NCI-H128 (cell line): Measurements from ENCODE around the gene SPATA19.

Experiments
- DNase-seq: peaks from one replicate; lab custom pipeline; 2025; ENCODE audit not compliant: unreplicated experiment; lab: John Stamatoyannopoulos, UW

Gene SPATA19

DNA sequence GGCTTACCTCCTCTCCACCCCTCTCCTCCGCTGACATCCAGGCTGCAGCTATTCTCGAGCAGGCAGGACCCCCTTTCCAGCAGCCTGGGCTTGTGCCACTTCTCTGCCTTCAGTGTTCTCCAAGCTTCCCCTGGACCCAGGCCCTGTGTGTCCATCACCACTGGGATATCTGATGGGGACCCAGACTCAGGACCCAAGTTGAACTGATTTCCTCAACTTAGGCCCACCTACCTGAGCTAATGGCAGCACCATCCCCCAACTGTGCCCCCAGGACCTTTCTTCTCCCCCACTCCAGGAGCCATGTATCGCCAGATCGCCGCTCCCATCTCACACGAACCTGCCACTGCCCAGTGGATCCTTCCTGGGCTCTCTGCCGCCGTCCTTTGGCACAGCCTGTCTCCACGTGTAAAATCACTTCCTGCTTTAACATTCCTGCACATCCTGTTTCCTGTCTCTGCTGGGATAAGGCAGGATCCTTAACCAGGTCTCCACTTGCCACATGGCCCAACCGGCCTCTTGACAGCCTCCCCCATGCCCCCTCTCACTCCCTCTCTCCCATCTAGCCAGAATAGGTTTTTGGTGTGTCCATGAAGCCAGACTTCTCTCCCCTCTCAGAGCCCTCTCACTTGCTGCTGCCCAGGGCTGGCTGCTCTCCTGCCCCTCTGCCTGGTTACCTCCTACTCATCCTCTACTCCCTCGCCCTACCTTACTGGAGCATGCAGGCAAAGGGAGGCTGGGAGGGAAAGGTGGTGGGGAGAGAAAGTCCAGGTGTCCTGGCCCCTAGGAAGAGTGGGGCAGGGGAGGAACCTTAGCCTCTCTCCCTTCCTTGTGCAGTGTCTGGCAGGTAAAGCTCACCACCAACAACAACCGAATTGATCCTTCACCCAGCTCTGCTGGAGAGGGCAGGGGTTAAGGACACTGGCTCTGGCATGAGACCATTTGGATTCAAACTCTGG, 9.4 kb downstream of the SPATA19 start:
- DNase-seq: no peak

DNA sequence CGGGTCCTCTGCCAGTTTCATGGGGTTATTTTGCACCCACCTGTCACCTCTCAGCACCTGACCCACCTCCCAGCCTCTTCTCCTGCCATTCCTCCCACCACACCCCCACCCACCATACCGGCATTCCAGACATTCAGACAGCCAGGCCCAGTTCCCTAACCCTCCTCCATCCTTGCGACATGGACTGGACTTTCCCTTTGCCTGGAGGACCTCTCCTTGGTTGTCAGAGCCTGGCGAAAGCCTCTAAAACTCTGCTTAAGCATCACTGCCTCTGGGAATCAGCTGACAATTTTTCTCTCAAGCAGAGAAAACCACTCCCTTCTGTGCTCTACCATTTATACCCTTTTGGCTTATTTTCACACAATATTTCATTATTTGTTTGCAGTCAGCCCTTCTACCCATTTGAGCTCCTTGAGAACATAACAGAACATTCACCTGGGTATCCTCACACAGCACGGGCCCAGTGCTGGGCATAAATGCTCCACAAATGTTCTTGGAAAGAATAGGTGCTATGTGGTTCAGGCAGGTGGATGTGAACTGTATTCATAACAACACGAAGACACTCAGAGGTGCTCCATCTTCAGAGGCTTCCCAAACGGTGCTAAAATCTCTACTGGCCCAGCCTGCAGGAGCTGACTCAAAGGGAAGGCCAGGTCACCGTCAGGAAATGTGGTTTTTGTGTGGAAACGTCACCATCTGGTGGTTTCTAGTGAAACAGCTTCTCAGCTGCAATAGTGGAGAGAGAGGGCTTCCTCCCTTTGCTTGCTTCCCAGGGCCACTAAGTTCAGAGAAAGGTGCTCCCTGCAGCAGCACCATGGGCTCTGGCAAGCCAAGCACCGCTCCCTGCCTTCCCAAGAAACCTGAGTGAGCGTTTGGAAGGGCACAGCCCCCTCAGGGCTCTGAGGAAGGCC, 10.4 kb downstream of the SPATA19 start:
- no peak for DNase-seq

DNA sequence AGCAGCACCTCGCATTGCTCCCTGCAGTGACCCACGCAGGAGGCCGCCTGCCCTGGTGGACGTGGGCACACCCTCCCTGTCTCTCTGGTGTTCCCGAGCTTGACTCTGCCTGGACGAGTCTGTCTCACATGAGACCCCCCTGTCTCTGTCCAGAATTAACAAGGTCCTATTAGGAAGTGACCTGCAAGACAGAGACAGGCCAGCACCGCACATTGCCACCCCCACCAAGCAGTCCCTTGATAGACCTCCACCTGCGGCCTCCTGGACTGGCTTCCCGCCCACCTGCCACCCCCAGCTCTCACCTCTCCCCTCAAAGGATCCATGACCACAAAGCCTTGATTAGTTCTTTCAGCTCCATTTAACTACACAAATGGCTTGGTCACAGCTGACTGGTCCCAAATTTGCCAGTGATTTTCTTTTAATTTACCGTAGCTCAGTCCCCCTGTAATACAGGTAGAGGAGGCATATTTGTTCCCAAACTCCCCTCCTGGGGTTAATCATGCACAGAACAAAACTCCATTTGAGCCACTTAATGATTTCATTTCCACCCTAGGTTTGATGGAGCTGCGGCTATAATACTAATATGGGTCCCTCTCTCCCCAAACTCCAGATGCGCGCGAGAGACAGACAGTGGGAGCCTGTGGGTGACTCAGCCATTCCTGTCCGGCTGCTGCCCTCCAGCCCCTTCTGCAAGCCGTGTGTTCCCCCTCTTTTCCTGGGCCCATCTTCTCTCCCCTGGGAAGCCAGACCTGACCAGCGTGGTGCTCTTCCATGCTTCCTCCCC, 11.2 kb downstream of the SPATA19 start:
- DNase-seq: no peak

DNA sequence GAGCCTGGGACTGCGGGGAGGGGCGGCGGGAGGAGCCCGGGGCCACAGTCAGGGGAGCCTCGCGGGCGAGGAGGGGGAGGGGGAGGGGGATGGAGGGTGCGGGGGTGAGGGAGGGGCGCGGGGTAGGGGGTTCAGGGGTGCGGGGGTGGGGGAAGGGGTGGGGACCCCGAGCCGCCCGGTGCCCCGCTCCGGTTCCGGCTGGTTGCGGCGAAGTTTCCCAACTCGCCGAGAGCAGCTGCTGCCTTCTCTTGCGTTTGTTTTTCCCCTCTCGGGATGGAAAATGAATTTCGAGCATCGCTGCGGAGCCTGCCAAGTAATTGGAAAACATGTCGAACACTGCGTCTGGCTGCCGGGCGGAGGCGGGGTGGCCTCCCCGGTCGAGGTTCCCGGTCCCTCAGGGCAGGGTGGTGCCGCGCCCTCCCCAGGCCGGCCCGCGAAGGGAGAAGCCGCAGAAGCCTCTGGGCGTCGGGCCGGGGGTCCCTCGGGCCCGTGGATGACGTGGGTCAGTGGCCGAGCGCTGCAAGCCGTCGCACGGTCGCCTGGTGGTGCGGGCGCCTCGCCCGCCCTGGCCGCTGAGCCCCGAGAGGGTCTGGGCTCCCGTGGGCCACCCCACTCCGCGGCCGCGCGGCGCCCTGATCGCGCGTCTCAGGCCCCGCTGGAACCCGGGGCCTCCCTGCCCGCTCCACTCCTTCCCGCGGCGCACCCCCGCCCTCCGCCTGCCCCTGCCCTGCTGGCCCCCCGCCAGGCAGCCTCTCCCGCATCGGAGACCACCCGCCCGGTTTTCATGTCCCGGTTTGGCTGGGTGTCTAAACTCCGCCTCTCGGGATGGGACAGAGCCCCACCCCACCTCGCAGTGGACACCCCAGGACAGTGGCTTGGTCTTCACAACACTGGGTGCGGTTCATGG, 12.1 kb downstream of the SPATA19 start:
- DNase-seq: no peak

DNA sequence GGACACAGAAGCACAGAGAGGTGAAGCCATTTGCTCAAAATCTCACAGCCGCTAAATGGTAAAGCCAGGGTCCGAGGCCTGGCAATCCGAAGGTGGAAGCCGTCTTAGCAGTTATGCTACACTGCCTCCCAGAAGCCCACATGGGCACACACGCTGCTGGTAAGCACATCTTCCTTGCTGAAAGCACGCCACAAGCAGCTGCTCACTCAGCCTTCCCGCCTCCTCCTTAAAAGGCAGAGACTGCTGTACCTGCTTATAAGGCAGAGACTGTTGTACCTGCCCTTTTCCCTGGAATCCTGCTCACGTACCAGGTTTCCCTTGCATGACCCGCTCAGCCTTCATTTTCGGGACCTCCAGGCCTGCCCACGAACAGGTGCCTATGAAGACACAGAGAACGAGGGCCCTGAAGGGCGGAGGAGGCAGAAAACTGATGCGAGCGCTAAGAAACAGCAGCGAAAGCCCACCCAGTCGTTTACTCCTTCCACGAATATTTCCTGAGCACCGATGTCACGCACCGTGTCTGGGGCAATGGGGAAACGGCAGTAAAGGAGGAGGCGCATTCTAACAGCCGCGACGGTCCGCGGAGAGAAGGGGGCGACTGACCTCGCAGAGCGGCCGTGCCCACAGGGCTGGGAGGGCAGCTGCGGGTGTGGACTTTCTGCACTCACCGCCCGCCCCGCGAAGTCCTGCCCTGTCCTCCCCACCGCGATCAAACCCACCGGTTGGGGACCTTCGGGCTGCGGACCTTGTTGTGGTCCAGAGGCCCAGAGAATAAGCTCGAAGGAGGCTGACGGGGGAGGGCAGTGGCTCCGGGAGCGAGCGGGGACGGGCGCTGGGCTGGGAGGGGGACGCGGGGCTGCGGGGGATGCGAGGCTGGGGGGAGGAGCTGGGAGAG, 13.0 kb downstream of the SPATA19 start:
- DNase-seq: no peak

DNA sequence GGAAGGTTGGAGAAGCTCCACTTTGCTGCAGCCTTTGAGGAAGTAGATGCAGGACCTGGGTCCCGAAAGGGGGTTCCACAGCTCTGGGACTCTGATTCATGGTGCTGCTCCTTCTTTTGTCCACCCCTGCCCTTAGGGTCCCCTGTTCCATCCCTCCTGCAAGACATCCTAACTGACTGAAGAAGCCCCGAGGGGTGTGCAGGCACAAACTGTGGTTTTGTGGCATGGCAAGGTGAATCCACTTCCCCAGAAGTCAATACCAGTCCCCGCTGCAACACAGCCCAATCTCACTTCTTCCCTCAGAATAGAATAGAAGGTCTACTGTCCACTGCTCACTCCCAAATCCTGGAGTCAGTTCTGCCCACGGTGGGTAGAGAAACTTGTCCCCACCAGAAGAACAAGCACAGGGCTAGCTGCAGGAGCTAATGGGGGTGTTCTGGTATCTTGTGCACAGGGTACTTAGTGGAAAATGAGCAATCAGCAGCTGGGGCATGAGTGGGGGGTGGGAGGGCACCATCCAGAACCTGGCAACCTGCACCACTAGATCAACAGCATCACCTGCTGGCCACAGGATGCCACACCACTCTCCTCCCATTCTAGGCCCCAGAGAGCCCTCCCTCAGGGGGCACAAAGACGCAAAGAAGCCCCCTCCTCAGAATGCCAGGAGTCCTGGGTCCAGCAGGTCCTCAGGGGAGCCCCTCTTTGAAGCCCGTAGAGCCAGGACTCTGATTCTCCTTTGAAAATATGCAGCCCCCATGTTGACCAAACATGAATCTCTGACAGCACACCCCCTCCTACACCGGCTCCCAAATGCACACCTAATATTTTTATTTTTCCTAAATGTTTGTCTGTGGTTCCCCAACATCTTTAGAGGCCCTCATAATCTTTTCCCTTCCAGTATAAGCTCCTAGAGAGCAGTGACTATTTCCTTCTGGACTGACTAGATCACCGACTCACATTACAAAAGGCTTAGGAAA, 14.1 kb downstream of the SPATA19 start:
- DNase-seq: no peak

DNA sequence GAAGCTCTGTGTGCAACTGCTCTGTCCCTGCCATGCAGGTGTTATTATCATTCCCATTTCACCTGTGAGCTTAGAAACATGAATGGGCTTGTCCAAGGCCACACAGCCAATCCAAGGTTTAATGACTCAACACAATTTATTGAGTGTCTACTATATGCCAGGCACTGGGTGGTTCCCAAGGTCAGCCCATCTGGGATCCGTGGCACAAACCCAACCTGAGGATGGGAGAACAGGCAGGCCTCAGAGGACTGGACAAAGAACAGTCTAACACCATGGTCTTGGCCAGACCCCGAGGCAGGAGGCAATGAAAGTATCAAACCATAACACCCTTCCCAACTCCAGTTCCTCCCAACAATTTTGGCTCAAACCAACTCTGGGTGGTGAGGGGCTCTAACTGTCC, 15.7 kb downstream of the SPATA19 start:
- DNase-seq: no peak

DNA sequence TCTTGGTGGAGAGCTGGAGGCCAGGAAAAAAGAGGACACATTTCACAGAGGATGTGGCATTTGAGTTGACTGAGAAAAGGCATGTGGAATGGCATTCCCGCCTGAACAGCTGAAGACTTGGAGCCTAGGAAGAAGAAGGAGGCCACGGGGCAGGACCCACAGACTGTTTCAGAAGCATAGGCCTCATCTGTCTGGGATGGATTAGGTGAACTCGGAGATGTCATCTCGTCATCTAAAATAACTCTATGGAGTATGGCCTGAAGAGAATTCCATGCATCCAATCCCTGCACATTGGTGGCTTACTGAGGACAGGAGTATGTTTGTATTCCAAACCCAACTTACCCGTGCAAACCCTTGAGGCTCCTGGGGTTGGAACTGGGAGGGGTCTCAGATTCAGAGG, 16.4 kb downstream of the SPATA19 start:
- DNase-seq: no peak

DNA sequence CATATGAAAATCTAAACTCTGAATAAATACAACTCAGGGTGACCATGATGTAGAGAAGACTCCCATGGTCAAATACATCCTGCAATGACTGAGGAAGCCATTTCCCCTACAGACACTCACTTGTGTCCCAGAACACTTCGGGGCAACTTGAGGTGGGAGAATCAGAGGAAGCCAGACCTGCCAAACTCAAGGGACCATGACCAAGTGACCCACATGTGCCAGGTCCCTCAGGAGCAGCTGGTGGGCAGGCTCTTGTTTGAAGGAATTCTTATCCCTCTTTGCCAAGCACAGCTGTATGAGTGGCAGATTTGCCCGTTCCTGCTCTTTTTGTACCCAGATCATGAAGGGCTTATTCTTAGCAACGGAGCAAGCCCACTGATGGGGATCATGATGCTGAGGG, 17.8 kb downstream of the SPATA19 start:
- no peak for DNase-seq

DNA sequence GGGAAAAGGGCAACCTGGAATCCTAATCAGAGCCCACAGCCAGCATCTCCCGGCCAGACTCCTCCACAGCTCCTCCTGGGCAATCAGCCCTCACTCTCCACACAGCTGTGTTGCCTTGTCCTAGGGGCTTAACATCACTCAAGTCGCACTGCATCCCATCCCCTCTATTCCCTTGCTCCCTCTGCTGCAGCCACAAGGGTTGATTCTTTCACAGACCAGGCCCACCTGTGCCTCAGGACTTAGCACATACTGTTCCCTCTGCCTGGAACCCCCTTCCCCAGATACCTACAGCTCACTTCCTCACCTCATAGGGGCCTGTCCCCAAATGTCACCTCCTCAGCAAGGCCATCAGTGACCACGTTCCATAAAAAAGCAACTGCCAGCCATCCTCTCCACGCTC, 18.4 kb downstream of the SPATA19 start:
- no peak for DNase-seq

DNA sequence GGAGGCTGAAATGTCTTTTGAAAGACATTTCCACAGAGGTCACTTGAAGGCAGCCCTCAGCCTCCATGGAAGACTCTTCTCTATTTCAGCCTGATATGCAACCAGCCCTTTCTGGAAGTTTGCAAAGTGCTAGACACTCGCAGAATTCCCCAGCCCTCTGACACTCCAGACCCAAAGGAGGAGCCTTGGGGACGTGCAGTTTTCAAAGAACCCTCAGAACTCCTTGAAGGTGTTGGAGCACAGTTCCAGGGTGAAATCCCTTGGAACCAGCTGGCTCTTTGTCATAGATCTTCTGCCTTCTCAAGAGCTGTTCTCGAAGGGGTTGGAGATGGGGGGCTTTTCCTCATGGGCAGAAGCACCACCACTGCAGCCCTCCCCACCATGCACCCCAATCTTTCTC, 19.6 kb downstream of the SPATA19 start:
- DNase-seq: no peak

DNA sequence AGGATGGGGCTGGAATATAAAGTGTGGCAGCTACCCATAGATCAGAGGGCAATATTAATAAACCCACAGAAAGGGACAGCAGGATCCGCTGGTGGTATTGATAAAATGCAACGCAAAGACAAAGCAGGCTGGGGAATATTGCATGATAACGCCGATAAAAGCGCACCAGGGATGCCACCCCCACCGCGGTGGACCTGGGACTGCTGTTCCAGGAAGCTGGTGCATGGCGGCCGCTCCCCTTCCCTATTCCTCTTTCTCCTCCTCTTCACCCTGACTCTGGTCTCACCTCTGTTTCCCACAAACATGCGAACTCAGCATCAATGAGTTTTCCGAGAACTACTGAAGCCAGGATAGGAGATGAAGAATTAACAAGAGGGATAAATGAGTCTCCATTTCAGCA, 20.2 kb downstream of the SPATA19 start:
- no peak for DNase-seq

DNA sequence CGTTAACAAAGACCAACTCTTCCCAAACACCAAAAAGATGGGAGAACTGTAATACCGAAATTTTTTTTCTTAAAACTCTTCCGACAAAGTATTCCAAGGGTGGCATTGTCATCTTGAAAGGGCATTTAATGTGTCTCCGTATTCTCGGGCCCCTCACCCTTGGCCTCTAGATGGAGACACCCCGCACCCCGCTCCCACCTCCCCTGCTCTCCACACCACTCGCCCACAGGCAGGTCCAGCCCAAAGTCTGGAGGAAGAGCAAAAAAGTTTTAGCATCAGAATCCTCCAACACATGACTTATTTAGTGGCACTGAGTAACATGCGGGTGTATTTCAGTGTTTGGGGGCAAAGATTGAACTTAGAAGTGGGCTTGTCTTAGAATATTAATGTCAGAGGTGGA, 20.7 kb downstream of the SPATA19 start:
- no peak for DNase-seq

DNA sequence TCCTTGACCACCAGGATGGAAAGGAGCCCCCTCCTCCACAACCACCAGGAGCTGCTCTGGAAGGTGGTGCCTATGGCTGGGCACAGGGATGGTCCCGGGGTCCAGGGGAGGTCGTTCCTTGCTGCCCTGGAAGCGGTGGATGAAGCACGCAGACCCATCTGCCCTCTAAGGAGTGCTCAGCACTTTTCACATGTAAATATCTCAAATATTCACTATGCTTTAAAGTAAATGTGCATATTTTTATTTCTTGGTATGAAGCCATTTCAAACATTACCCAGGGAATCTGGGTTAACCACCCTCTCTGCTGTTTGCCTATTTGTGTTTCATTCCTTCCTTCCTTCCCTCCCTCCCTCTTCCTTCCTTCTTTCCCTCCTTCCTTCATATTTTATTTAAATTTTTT, 21.7 kb downstream of the SPATA19 start:
- DNase-seq: no peak

DNA sequence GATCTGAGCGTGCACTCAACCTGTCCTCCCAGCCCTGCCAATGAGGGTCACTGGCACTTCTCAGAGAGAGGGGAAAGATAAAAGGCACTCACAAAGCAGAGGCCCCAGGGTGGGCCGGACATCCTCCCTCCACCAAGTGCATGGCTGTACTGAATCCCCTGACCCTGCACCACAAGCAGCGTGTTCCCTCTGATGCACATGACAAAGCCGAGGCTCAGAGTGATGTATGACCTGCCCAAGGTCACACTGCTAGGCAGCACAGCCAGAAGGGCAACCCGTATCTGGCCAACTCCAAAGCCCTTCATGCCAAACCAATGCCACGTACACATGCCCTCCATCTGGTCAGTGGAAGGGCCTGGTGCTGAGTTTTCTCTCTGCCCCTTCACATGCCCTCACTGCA, 22.1 kb downstream of the SPATA19 start:
- no peak for DNase-seq

DNA sequence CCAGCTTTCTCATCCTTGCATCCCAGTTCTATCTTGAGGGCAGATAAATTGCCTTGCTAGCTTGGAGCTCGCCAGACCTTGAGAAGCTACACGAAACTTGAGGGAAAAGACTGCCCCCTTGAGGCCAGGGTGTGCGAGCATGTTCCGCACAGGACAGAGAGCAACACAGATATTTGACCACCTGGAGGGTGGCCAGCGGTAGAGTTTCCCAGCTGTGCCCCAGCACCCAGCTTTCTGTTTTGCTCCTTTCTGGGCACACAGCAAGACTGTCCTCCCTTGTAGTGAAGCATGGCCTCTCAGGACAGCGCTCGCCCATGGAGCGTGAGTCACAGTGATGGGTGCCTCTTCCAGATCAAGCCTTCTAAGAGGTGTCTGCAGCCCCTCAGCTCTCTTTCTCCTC, 23.5 kb downstream of the SPATA19 start:
- no peak for DNase-seq

DNA sequence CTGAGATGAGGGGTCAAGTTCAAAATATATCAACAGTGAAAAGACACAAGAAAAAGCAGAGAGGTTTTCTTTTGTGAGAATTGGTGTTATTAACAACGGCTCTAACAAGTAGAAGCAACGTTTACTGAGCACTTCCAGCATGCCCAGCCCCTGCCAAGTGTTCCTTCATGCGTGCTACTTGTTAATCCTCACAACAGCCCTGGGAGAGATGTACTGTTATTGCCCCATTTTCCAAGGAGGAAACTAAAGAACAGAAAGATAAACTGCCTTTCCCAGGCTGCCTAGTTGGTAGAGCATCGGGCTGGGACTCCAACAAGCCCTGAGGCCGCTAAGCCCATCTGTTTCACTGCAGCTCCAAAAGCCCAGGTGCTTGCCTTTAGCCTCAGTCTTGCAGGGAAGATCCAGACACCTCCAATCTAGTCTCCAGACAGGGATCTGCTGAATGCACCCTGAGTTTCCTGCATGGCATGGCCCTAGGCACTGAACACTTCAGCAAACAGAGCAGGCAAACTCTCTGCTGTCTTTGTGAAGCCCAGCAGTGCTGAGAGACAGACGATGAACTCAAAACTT, 25.5 kb downstream of the SPATA19 start:
- no peak for DNase-seq

DNA sequence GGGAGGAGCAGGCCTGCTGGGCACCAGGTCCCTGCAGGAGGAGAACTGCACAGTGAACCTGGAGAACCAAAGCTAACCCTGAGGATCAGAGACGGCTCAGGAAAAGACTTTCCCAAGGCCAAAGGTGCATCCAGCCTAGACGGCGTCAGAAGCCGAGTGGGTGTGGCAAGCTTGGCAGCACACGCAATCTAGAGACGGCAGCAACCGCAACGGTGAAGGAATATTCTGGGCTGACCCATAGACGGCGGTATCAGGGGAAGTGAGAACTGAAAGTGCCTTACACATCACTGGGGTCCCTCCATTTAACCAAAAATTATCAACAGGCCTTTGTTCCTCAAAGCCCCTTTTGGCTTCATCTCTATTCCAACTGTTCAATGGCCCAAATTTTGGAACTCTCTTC, 26.2 kb downstream of the SPATA19 start:
- DNase-seq: no peak
